Measurements from ENCODE around the gene TRPV3. TPM values are rescaled to one million over a fixed set of nuclear protein-coding genes. Genes with fewer than 3 reads are reported as not detected.
"Not testable (repeated sequence)": the region's sequence is repeated elsewhere in the genome, so short reads cannot be mapped to it uniquely, and the experiment has no call there.

Gene TRPV3
- total and polyA plus RNA-seq, 4 donors, result 2.2 to 5.4 (median 3.7) TPM

DNA sequence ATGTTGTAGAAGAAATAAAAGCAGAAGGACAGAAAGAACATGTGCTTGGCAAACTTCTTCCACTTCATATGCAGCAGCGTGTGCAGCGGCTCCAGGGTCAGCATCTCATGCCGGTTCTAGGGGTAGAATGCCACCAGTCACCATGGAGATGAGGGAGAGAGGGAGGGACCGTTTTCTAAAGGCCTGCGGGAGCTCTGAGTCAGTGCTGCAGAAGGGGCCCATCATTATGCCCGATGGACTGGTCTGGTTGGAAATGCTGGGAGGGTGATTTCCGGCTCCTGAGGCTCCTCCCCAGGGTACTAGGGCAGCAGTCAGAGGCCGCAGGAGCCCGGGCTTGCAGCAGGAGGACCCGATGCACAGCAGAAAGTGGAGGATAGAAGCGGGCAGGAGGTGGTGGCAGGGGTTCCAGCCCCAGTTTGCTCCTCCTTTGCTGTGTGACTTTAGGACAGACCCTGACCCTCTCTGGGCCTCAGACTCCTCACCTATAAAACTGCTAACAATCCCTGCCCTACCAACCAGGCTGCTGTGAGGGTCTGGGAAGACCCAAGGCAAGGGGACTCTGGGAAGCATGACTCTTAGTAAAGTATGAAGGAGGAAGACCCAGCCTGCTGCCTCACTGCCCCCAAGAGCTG lies 28.6 kb downstream of the TRPV3 start:
- no peaks in the 10 kb centered on the region for H3K27me3 ChIP-seq (ENCODE audit: control insufficient read depth, insufficient read depth, low read length)
- 15% methylated on average over 10 of the region's 11 CpGs for WGBS (ENCODE audit: insufficient coverage)
- H3K9me3 ChIP-seq (ENCODE audit: control insufficient read depth, insufficient read depth, low read length), result no peaks in the 10 kb centered on the region
- peak overlapping the region; percentile 91 for H3K27ac ChIP-seq (ENCODE audit: low read depth, low read length)
- peaks cover 41% of the 10 kb centered on the region for H3K4me1 ChIP-seq (ENCODE audit: control insufficient read depth, insufficient read depth, low read length)
- DNase-seq (ENCODE audit: low read depth in 4 of 6, low spot score in 6 of 6), result peak in 2 of 6 donors; percentile 7 to 44
- peaks cover 7% of the 10 kb centered on the region for H3K36me3 ChIP-seq (ENCODE audit: control insufficient read depth, insufficient read depth, low read length)
- no peak overlapping the region for H3K4me3 ChIP-seq (ENCODE audit: low read depth, low read length)

DNA sequence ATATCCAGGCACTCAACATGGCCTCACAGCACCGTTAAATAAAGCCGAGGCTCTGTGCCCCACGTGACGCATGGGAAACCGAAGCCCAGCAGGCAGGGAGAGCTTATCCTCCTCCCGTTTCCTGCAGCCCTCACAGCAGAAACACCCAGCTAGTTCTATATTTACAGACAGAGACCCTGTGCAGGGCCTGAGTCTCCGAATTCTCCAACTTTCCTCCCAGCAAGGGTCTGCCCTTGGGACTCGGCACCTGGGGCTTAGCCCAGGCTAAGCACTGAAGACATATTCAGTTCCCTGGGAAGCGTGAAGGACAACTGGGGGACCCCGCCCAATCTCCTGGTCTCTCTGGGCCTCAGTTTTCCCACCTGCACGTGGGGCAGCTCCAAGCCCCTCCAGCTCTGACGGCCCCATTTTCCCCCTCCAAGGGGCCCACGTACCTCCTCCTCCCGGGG lies 29.2 kb downstream of the TRPV3 start:
- Histone ChIP-seq H3K36me3 (ENCODE audit: control insufficient read depth, insufficient read depth, low read length) (peaks cover 8% of the 10 kb centered on the region), H3K27ac (ENCODE audit: low read depth, low read length) (peak overlapping the region; percentile 91), H3K9me3 (ENCODE audit: control insufficient read depth, insufficient read depth, low read length) (no peaks in the 10 kb centered on the region), H3K4me3 (ENCODE audit: low read depth, low read length) (peak overlapping the region; percentile 22), H3K27me3 (ENCODE audit: control insufficient read depth, insufficient read depth, low read length) (no peaks in the 10 kb centered on the region), H3K4me1 (ENCODE audit: control insufficient read depth, insufficient read depth, low read length) (peaks cover 41% of the 10 kb centered on the region)
- 58% methylated on average over 8 of the region's 14 CpGs for WGBS (ENCODE audit: insufficient coverage)
- no peak for DNase-seq (ENCODE audit: low read depth in 4 of 6, low spot score in 6 of 6)

DNA sequence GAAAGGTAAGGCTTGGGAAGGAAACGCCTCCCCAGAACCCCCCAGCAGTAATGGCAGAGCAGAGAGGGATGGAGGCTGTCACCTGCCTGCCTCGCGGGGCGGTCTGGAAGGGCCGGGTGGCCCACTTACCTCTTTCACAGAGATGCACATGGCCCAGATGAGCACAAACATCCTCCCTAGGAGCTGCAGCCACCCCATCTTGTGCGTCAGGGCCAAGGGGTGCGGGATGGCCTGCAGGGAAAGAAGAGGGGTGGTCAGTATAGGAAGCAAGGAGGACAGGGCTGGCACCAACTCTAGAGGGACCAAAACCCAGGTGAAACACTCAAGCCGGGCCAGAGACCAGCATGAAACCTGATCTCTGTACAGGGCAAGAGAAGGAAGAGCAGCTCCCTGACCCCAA lies 29.7 kb downstream of the TRPV3 start:
- 94% methylated on average over 3 of the region's 8 CpGs for WGBS (ENCODE audit: insufficient coverage)
- no peaks in the 10 kb centered on the region for H3K27me3 ChIP-seq (ENCODE audit: control insufficient read depth, insufficient read depth, low read length)
- no peak overlapping the region for H3K27ac ChIP-seq (ENCODE audit: low read depth, low read length)
- H3K9me3 ChIP-seq (ENCODE audit: control insufficient read depth, insufficient read depth, low read length), result no peaks in the 10 kb centered on the region
- peaks cover 41% of the 10 kb centered on the region for H3K4me1 ChIP-seq (ENCODE audit: control insufficient read depth, insufficient read depth, low read length)
- DNase-seq (ENCODE audit: low read depth in 4 of 6, low spot score in 6 of 6), result no peak
- H3K36me3 ChIP-seq (ENCODE audit: control insufficient read depth, insufficient read depth, low read length), result peaks cover 8% of the 10 kb centered on the region
- H3K4me3 ChIP-seq (ENCODE audit: low read depth, low read length), result no peak overlapping the region

DNA sequence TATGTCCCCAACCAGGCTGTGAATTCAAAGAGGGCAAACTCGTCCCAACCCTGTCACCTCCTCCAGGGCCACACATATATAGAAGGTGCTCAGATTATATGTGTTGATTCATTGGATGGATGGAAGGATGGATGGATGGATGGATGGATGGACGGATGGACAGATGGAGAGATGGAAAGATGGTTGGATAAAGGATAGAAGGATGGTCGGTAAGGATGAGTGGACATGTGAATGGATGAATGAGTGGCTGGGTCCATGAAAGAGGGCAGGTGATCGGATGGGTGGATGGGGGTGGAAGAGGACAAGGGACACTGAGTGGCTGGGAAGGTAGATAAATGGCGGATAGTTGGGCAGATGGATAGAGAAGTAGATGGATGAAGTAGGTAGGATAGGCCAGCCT lies 30.1 kb downstream of the TRPV3 start:
- WGBS (ENCODE audit: insufficient coverage), result 92% methylated on average over 3 of the region's 5 CpGs
- DNase-seq (ENCODE audit: low read depth in 4 of 6, low spot score in 6 of 6), result no peak
- no peaks in the 10 kb centered on the region for H3K27me3 ChIP-seq (ENCODE audit: control insufficient read depth, insufficient read depth, low read length)
- H3K27ac ChIP-seq (ENCODE audit: low read depth, low read length), result no peak overlapping the region
- no peak overlapping the region for H3K4me3 ChIP-seq (ENCODE audit: low read depth, low read length)
- H3K36me3 ChIP-seq (ENCODE audit: control insufficient read depth, insufficient read depth, low read length), result peaks cover 8% of the 10 kb centered on the region
- no peaks in the 10 kb centered on the region for H3K9me3 ChIP-seq (ENCODE audit: control insufficient read depth, insufficient read depth, low read length)
- peaks cover 41% of the 10 kb centered on the region for H3K4me1 ChIP-seq (ENCODE audit: control insufficient read depth, insufficient read depth, low read length)

GRCh38 chr17:3526971-3527370 lies 30.6 kb downstream of the TRPV3 start:
- Histone ChIP-seq H3K4me1 (ENCODE audit: control insufficient read depth, insufficient read depth, low read length) (peaks cover 36% of the 10 kb centered on the region), H3K9me3 (ENCODE audit: control insufficient read depth, insufficient read depth, low read length) (no peaks in the 10 kb centered on the region), H3K27me3 (ENCODE audit: control insufficient read depth, insufficient read depth, low read length) (no peaks in the 10 kb centered on the region), H3K36me3 (ENCODE audit: control insufficient read depth, insufficient read depth, low read length) (peaks cover 8% of the 10 kb centered on the region), H3K4me3 (ENCODE audit: low read depth, low read length) (no peak overlapping the region), H3K27ac (ENCODE audit: low read depth, low read length) (no peak overlapping the region)
- WGBS (ENCODE audit: insufficient coverage), result 95% methylated on average over 10 of the region's 10 CpGs
- no peak for DNase-seq (ENCODE audit: low read depth in 4 of 6, low spot score in 6 of 6)

- 95% methylated on average over 12 of the region's 12 CpGs for WGBS (ENCODE audit: insufficient coverage)
- H3K4me1 ChIP-seq (ENCODE audit: control insufficient read depth, insufficient read depth, low read length), result peaks cover 31% of the 10 kb centered on the region
- H3K36me3 ChIP-seq (ENCODE audit: control insufficient read depth, insufficient read depth, low read length), result peaks cover 6% of the 10 kb centered on the region
- H3K9me3 ChIP-seq (ENCODE audit: control insufficient read depth, insufficient read depth, low read length), result no peaks in the 10 kb centered on the region
- H3K27ac ChIP-seq (ENCODE audit: low read depth, low read length), result no peak overlapping the region
- no peak overlapping the region for H3K4me3 ChIP-seq (ENCODE audit: low read depth, low read length)
- no peaks in the 10 kb centered on the region for H3K27me3 ChIP-seq (ENCODE audit: control insufficient read depth, insufficient read depth, low read length)
- no peak for DNase-seq (ENCODE audit: low read depth in 4 of 6, low spot score in 6 of 6)
Observed at GRCh38 chr17:3526491-3526890, 31.1 kb downstream of the TRPV3 start.

DNA sequence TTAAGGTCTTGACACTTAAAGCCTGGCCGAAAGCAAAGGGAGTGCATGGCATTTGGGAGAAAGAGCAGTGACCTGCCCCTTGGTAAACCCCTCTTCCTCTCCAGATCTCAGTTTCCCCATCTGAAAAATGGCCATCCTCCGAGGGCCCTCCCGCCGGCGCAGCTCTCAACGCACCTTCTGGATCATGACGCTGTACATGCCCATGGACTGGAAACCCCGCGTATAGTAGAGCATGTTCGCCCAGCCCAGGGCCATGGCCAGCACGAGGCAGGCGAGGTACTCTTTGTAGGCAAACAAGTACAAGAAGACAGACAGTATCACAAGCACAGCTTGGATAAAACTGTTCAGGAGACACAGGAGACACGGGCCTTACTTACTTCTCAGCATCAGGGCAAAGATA lies 33.6 kb downstream of the TRPV3 start:
- DNase-seq (ENCODE audit: low read depth in 4 of 6, low spot score in 6 of 6), result no peak
- WGBS (ENCODE audit: insufficient coverage), result 87% methylated on average over 13 of the region's 13 CpGs
- H3K4me1 ChIP-seq (ENCODE audit: control insufficient read depth, insufficient read depth, low read length), result peaks cover 8% of the 10 kb centered on the region
- no peak overlapping the region for H3K27ac ChIP-seq (ENCODE audit: low read depth, low read length)
- H3K4me3 ChIP-seq (ENCODE audit: low read depth, low read length), result no peak overlapping the region
- H3K27me3 ChIP-seq (ENCODE audit: control insufficient read depth, insufficient read depth, low read length), result no peaks in the 10 kb centered on the region
- H3K9me3 ChIP-seq (ENCODE audit: control insufficient read depth, insufficient read depth, low read length), result no peaks in the 10 kb centered on the region
- H3K36me3 ChIP-seq (ENCODE audit: control insufficient read depth, insufficient read depth, low read length), result peaks cover 6% of the 10 kb centered on the region

DNA sequence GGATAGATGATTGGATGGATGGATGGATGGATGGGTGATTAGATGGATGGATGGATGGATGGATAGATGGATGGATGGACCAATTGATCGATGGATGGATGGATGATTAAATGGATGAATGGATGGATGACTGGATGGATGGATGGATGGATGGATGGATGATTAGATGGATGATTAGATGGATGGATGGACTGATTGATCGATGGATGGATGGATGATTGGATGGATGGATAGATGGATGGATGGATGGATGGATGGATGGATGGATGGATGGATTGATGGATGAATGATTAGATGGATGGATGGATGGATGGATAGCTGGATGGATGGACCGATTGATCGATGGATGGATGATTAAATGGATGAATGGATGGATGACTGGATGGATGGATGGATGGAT lies 38.1 kb downstream of the TRPV3 start:
- not testable (repeated sequence) for DNase-seq (ENCODE audit: low read depth in 4 of 6, low spot score in 6 of 6); H3K9me3 ChIP-seq (ENCODE audit: control insufficient read depth, insufficient read depth, low read length); H3K27me3 ChIP-seq (ENCODE audit: control insufficient read depth, insufficient read depth, low read length); H3K36me3 ChIP-seq (ENCODE audit: control insufficient read depth, insufficient read depth, low read length); H3K4me3 ChIP-seq (ENCODE audit: low read depth, low read length); H3K4me1 ChIP-seq (ENCODE audit: control insufficient read depth, insufficient read depth, low read length); H3K27ac ChIP-seq (ENCODE audit: low read depth, low read length)
- WGBS (ENCODE audit: insufficient coverage), result 96% methylated on average over 4 of the region's 4 CpGs

DNA sequence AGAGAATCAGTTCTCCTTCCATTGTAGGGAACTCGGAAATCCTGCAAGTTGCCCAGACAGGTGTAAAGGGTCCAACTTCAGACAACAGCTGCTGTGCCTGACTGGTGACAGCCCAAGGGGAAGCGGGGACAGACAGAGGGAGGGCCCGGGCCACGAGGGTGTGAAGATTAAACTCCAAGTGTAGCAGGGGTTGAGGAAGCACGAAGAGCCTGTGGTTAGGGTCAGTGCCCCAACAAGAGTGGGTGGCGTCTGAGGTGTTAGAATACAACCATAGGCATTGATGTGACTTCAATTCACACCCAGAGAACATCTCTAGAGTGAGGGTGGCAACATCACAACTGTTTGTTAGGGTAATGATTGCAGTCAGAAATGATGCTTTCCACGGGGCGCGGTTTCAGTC lies 42.7 kb downstream of the TRPV3 start:
- WGBS (ENCODE audit: insufficient coverage), result 89% methylated on average over 9 of the region's 9 CpGs
- Histone ChIP-seq H3K27ac (ENCODE audit: low read depth, low read length) (no peak overlapping the region), H3K4me1 (ENCODE audit: control insufficient read depth, insufficient read depth, low read length) (peaks cover 25% of the 10 kb centered on the region), H3K4me3 (ENCODE audit: low read depth, low read length) (no peak overlapping the region), H3K9me3 (ENCODE audit: control insufficient read depth, insufficient read depth, low read length) (no peaks in the 10 kb centered on the region), H3K36me3 (ENCODE audit: control insufficient read depth, insufficient read depth, low read length) (peaks cover 5% of the 10 kb centered on the region), H3K27me3 (ENCODE audit: control insufficient read depth, insufficient read depth, low read length) (no peaks in the 10 kb centered on the region)
- no peak for DNase-seq (ENCODE audit: low read depth in 4 of 6, low spot score in 6 of 6)

DNA sequence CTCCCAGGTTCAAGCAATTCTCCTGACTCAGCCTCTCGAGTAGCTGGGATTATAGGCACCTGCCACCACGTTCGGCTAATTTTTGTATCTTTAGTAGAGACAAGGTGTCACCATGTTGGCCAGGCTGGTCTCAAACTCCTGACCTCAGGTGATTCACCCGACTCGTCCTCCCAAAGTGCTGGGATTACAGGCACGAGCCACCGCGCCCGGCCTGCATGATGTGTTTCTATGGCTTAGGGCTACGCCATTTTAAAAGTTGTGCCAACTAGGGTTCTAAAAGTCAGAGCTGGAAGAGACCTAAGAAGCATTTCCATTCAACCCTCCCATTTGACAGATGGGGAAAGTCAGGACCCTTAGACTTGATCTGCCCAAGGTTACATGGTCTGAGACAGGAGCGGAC lies 43.4 kb downstream of the TRPV3 start:
- WGBS (ENCODE audit: insufficient coverage), result 98% methylated on average over 11 of the region's 11 CpGs
- H3K27me3 ChIP-seq (ENCODE audit: control insufficient read depth, insufficient read depth, low read length); H3K27ac ChIP-seq (ENCODE audit: low read depth, low read length); H3K9me3 ChIP-seq (ENCODE audit: control insufficient read depth, insufficient read depth, low read length); DNase-seq (ENCODE audit: low read depth in 4 of 6, low spot score in 6 of 6); H3K36me3 ChIP-seq (ENCODE audit: control insufficient read depth, insufficient read depth, low read length); H3K4me3 ChIP-seq (ENCODE audit: low read depth, low read length): not testable (repeated sequence)
- H3K4me1 ChIP-seq (ENCODE audit: control insufficient read depth, insufficient read depth, low read length), result peaks cover 25% of the 10 kb centered on the region

Measured in spinal cord (tissue), 10 donors.